ENCODE data around the gene KCNT2. TPM values are rescaled to one million over a fixed set of nuclear protein-coding genes. Genes with fewer than 3 reads are reported as not detected.

KCNT2 gene
- total and polyA plus RNA-seq, 2 of the 8 experiments (the other 6 are each of a cell fraction or from before 2014, with no cell fraction given): 2.3 to 10.2 TPM

GRCh38 chr1:196380316-196380715, 227.9 kb downstream of the KCNT2 start (continued):
- no peak for TF ChIP-seq CHD7 (IDR thresholded peaks at IDR 0.05; ENCODE audit: insufficient replicate concordance, low read length)
- TF ChIP-seq SUZ12 (IDR thresholded peaks at IDR 0.05; ENCODE audit: low read length): no peak
- TF ChIP-seq BCL11A (IDR thresholded peaks at IDR 0.05; ENCODE audit: low read depth in 2 of 2, low read length in 2 of 2): no peak
- no peak for TF ChIP-seq POU5F1 (IDR thresholded peaks at IDR 0.05; ENCODE audit: low read depth, low read length)
- no peak for TF ChIP-seq JUN (IDR thresholded peaks at IDR 0.05; ENCODE audit: low read depth, low read length)
- TF ChIP-seq HDAC2 (IDR thresholded peaks at IDR 0.05; ENCODE audit: borderline replicate concordance in 1 of 2, low read depth in 2 of 2, low read length in 2 of 2): no peak
- TF ChIP-seq POLR2AphosphoS5 (IDR thresholded peaks at IDR 0.05; ENCODE audit: low read depth, low read length): no peak
- TF ChIP-seq EP300 (IDR thresholded peaks at IDR 0.05; ENCODE audit: borderline replicate concordance in 1 of 2, low read depth in 2 of 2, low read length in 2 of 2): no peak
- TF ChIP-seq PHF8 (conservative IDR thresholded peaks at IDR 0.05; ENCODE audit: low read depth, low read length): no peak
- no peak for TF ChIP-seq ATF3 (IDR thresholded peaks at IDR 0.05; ENCODE audit: insufficient read depth, low read depth, low read length)

Measured in H1 (cell line).